Keratinocyte (primary cell): ENCODE results near the gene ATP6V0A4. TPM values are rescaled to one million over a fixed set of nuclear protein-coding genes. Genes with fewer than 3 reads are reported as not detected.

Experiments
- DNase-seq: peaks from one replicate; pipeline ENCODE4 v3.0.0-alpha.2; 2011; ENCODE audit warnings: low read depth, missing footprints, low spot score
- FAIRE-seq: peaks from 2 replicates; lab custom pipeline; 2011; peaks lifted over from hg19 to GRCh38; lab: Jason Lieb, UNC
- H2AFZ ChIP-seq: 2 replicates; pipeline ENCODE4 v1.6.0; 2012; ENCODE audit warnings: low read length, control low read depth, inconsistent platforms; ENCODE audit not compliant: control insufficient read depth
- H3K27ac ChIP-seq: 2 replicates; pipeline ENCODE4 v1.5.1; 2011; ENCODE audit warnings: low read length; ENCODE audit not compliant: control insufficient read depth, insufficient read depth
- H3K27me3 ChIP-seq: 3 replicates; pipeline ENCODE4 v1.6.0; 2011; ENCODE audit warnings: low read length; ENCODE audit not compliant: control insufficient read depth, insufficient read depth; ENCODE audit errors: extremely low read depth
- H3K36me3 ChIP-seq, 2 experiments: 2 replicates in 1 of 2; 3 replicates in 1 of 2; pipeline ENCODE4 v1.5.1; 2011; ENCODE audit warnings: low read length in 2 of 2, mild to moderate bottlenecking in 1 of 2; ENCODE audit not compliant: control insufficient read depth in 2 of 2, insufficient read depth in 2 of 2; ENCODE audit errors: extremely low read depth in 1 of 2
- H3K4me1 ChIP-seq: 3 replicates; pipeline ENCODE4 v1.5.1; 2011; ENCODE audit warnings: low read length; ENCODE audit not compliant: control insufficient read depth, insufficient read depth; ENCODE audit errors: extremely low read depth
- H3K4me2 ChIP-seq: 3 replicates; pipeline ENCODE4 v1.6.0; 2011; ENCODE audit warnings: low read depth, low read length; ENCODE audit not compliant: control insufficient read depth, insufficient read depth; ENCODE audit errors: extremely low read depth
- H3K4me3 ChIP-seq, 3 experiments: fragments of 200-600 bp in 1 of 3; sonication (generic) in 1 of 3; 2 replicates in 2 of 3; 3 replicates in 1 of 3; pipeline ENCODE4 v1.5.1; 2011 to 2016; ENCODE audit warnings: low read length in 3 of 3, mild to moderate bottlenecking in 3 of 3, control low read depth in 2 of 3, inconsistent platforms in 1 of 3, low read depth in 1 of 3, mixed read lengths in 1 of 3, mixed run types in 1 of 3, moderate library complexity in 1 of 3; ENCODE audit not compliant: control insufficient read depth in 2 of 3, insufficient read depth in 2 of 3; ENCODE audit errors: extremely low read depth in 1 of 3
- H3K79me2 ChIP-seq: 2 replicates; pipeline ENCODE4 v1.6.0; 2012; ENCODE audit warnings: low read length; ENCODE audit not compliant: control insufficient read depth, insufficient read depth
- H3K9ac ChIP-seq: 3 replicates; pipeline ENCODE4 v1.6.0; 2011; ENCODE audit warnings: low read length; ENCODE audit not compliant: control insufficient read depth, insufficient read depth; ENCODE audit errors: extremely low read depth
- H3K9me1 ChIP-seq: 3 replicates; pipeline ENCODE4 v1.6.0; 2011; ENCODE audit warnings: low read length; ENCODE audit not compliant: control insufficient read depth, insufficient read depth; ENCODE audit errors: extremely low read depth
- H3K9me3 ChIP-seq: 2 replicates; pipeline ENCODE4 v1.5.1; 2012; ENCODE audit warnings: low read depth, low read length; ENCODE audit not compliant: control insufficient read depth
- H4K20me1 ChIP-seq: 3 replicates; pipeline ENCODE4 v1.6.0; 2011; ENCODE audit warnings: low read length; ENCODE audit not compliant: control insufficient read depth, insufficient read depth; ENCODE audit errors: extremely low read depth
- EZH2 ChIP-seq: IDR thresholded peaks from one replicate; pipeline ENCODE4 v1.6.1; 2012; ENCODE audit warnings: inconsistent platforms, mild to moderate bottlenecking, low read length, moderate library complexity
- dilution Hi-C: fragments of 300-500 bp; cut with MboI; formaldehyde crosslinking; loops from one replicate; pipeline ENCODE4 v1.7.0; 2020; ENCODE audit warnings: low sequenced_read_pairs; ENCODE audit not compliant: extremely low pct_ligation_motif_present
- polyA plus RNA-seq, 5 experiments: library from polyadenylated mRNA; depleted of rRNA in 3 of 5; stranded (reverse) in 3 of 5; stranded (forward) in 1 of 5; unstranded in 1 of 5; fragments of >200 nt; gene quantifications; 1 replicate in 1 of 5; 2 replicates in 3 of 5; 3 replicates in 1 of 5; pipeline versions ENCODE4 v1.2.1 to v1.2.3, GENCODE V29; 2011 to 2012; ENCODE audit warnings: missing spikeins in 2 of 5, low read depth in 1 of 5, low replicate concordance in 1 of 5
- TF ChIP-seq, protein P1 (sequence below), 3 experiments: IDR thresholded peaks in 1 of 3; conservative IDR thresholded peaks in 1 of 3; optimal IDR thresholded peaks in 1 of 3; 2 replicates in 2 of 3; 3 replicates in 1 of 3; pipeline versions ENCODE3 to v1.5.1; 2011; ENCODE audit warnings: low read length in 3 of 3, mild to moderate bottlenecking in 3 of 3, moderate library complexity in 2 of 3, control low read depth in 1 of 3, inconsistent platforms in 1 of 3; ENCODE audit not compliant: insufficient read depth in 2 of 3; ENCODE audit errors: extremely low read depth in 1 of 3

Gene ATP6V0A4
- polyA plus RNA-seq, 1 donor (not counting 4 experiments of a cell fraction or from before 2014, with no cell fraction given) = 0.34 TPM

DNA sequence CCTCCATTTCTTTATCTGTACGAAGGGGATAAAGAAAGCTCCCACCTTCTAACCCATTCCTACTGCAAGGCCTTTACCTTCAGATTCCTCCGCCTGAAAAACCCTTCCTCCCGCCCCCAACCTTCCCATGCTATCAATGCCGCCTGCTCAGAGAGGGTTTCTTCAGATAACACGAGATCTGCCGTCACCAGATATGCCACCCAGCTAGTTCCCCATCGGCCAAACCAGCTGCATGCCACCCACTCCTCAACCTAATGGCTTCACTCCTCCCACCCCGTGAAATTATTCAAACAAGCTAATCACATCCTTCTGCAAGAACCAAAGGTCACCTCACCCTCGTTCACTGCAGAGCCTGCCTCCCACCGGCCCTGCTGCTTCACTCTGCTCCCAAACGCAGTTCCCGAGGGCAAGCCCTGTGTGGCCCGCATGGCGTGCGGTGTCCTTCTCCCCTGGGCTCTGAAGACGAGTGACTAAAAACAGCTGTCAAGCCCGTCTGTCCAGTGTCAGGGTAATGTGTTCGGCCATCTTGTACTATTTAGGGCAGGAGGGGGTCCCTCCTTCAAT is 47.0 kb downstream of the ATP6V0A4 start:
- DNase-seq = no peak
- Histone ChIP-seq H3K4me1 (no peaks in the 10 kb centered on the region), H3K9me3 (peaks cover 2% of the 10 kb centered on the region), H3K36me3 (no peaks in the 10 kb centered on the region), H4K20me1 (no peaks in the 10 kb centered on the region), H3K4me3 (no peak overlapping the region), H3K9me1 (no peaks in the 10 kb centered on the region), H3K27me3 (no peaks in the 10 kb centered on the region), H3K27ac (no peak overlapping the region), H2AFZ (no peak overlapping the region), H3K4me2 (no peak overlapping the region), H3K79me2 (no peaks in the 10 kb centered on the region), H3K9ac (no peak overlapping the region)
- TF ChIP-seq EZH2 = no peak
- TF ChIP-seq, protein P1, sequence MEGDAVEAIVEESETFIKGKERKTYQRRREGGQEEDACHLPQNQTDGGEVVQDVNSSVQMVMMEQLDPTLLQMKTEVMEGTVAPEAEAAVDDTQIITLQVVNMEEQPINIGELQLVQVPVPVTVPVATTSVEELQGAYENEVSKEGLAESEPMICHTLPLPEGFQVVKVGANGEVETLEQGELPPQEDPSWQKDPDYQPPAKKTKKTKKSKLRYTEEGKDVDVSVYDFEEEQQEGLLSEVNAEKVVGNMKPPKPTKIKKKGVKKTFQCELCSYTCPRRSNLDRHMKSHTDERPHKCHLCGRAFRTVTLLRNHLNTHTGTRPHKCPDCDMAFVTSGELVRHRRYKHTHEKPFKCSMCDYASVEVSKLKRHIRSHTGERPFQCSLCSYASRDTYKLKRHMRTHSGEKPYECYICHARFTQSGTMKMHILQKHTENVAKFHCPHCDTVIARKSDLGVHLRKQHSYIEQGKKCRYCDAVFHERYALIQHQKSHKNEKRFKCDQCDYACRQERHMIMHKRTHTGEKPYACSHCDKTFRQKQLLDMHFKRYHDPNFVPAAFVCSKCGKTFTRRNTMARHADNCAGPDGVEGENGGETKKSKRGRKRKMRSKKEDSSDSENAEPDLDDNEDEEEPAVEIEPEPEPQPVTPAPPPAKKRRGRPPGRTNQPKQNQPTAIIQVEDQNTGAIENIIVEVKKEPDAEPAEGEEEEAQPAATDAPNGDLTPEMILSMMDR (optimal IDR thresholded peaks at IDR 0.05 in 1 of 3, IDR thresholded peaks at IDR 0.05 in 1 of 3, conservative IDR thresholded peaks at IDR 0.05 in 1 of 3; ENCODE audit: extremely low read depth in 1 of 3, insufficient read depth in 2 of 3, low read length in 3 of 3) = no peak
- FAIRE-seq = no peak
- dilution Hi-C loops = no loop called here

DNA sequence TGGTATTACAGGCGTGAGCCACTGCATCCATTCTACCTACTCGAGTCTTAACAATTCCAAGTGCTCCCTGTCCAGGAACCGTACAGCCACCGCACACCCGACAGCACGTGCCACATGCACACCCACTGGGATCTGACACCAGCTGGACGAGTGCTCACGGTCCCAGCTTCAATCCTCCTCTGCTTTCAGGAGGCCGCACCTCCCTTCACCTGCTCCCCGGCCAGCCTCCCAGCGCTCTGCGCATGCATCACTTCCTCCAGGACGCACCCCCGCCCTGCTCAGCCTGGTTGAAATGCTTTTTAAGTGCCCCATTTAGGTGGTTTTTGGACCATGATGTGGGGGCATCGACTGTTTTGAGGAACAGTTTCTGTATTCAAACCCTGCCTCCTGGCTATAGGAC is 47.5 kb downstream of the ATP6V0A4 start:
- peaks cover 2% of the 10 kb centered on the region for H3K9me3 ChIP-seq
- no peak overlapping the region for H3K9ac ChIP-seq
- no peak overlapping the region for H3K4me2 ChIP-seq
- dilution Hi-C loops = no loop called here
- H3K27ac ChIP-seq = no peak overlapping the region
- no peaks in the 10 kb centered on the region for H3K4me1 ChIP-seq
- no peaks in the 10 kb centered on the region for H3K36me3 ChIP-seq
- FAIRE-seq (no peak), DNase-seq (no peak)
- no peaks in the 10 kb centered on the region for H3K79me2 ChIP-seq
- no peaks in the 10 kb centered on the region for H4K20me1 ChIP-seq
- H3K4me3 ChIP-seq = no peak overlapping the region
- no peaks in the 10 kb centered on the region for H3K27me3 ChIP-seq
- no peaks in the 10 kb centered on the region for H3K9me1 ChIP-seq
- no peak overlapping the region for H2AFZ ChIP-seq
- TF ChIP-seq, protein P1 (optimal IDR thresholded peaks at IDR 0.05 in 1 of 3, IDR thresholded peaks at IDR 0.05 in 1 of 3, conservative IDR thresholded peaks at IDR 0.05 in 1 of 3; ENCODE audit: extremely low read depth in 1 of 3, insufficient read depth in 2 of 3, low read length in 3 of 3) = no peak
- TF ChIP-seq EZH2 = no peak
